HG02885 (cell line): ENCODE results near the gene HERC4.
"Not testable (repeated sequence)": the region's sequence is repeated elsewhere in the genome, so short reads cannot be mapped to it uniquely, and the experiment has no call there.

Experiments
- ATAC-seq: cut with Tn5 transposase; IDR thresholded peaks from one replicate; pipeline ENCODE4 v1.9.1; 2021; ENCODE audit warnings: mild to moderate bottlenecking; ENCODE audit not compliant: unreplicated experiment, poor library complexity

Gene HERC4

GRCh38 chr10:68090586-68090985 is 15.5 kb upstream of the HERC4 start:
- no peak for ATAC-seq

DNA sequence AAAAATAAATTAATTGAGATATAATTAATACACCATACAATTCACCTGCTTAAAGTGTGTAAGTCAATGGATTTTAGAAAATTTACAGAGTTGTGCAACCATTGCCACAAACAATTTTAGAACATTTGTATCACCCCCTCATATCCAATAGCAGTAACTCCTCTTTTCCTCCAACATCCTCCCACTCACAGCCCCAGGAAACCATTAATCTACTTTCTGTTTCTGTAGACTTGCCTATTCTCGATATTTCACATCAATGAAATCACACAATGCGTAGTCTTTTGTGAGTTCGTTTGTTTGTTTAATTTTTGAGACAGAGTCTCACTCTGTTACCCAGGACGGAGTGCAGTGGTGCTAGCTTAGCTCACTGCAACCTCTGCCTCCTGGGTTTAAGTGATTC is 13.7 kb upstream of the HERC4 start:
- peak; percentile 82 for ATAC-seq

- no peak for ATAC-seq
Measured at GRCh38 chr10:68087685-68088401, 12.8 kb upstream of the HERC4 start.

GRCh38 chr10:68086910-68087684 is 12.0 kb upstream of the HERC4 start:
- no peak for ATAC-seq

DNA sequence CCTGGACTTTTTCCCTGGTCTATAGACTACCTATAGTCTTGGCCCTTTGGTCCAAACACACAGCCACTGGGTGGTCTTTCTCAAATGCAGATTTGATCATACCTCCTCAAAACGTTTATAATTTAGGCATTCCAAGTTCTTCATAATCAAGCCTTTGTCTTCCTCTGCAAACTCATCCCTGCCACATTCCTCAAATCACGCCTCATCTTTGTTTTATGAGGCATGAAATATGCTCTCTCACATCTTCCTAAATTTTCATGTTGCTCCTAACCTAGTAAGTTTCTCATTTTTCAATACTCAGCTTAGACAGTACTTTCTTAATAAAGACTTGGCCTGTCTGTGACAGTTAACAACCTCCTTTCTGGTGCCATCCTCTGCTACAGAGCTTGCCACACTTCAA is 10.9 kb upstream of the HERC4 start:
- no peak for ATAC-seq

- ATAC-seq, result no peak
Measured at GRCh38 chr10:68084469-68084868, 9.4 kb upstream of the HERC4 start.

DNA sequence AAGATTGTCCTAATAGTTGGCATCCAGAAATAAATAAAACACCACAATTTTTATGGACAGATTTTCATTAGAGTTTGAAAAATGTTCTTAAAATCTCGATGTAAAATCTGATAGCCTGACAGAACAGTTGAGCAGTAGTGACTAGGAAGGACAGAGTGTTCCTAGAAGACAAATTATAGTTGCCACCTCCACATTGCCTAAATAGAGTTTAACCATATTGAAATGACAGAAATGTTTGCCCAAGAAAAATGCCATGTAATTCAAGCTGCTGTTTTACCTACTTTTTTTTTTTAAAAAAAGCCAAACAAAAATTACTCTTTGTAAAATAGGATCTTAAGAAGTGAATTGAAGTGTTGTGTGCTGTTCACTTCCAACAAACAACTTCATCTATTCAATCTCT is 8.9 kb upstream of the HERC4 start:
- no peak for ATAC-seq

GRCh38 chr10:68082872-68083271 is 7.8 kb upstream of the HERC4 start:
- no peak for ATAC-seq

DNA sequence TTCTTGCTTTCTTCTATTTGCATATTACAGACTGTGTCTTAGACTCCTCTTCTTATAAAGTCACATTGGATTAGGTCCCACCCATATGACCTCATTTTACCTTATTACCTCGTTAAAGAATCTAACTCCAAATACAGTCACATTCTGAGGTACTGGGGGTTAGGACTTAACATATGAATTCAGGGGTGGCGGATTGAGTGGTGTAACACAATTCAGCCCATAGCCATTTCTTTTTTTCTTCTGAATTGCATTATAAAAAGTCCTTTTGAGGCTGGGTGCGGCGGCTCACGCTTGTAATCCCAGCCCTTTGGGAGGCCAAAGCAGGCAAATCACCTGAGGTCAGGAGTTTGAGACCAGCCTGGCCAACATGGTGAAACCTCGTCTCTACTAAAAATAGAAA is 6.8 kb upstream of the HERC4 start:
- ATAC-seq, result no peak

DNA sequence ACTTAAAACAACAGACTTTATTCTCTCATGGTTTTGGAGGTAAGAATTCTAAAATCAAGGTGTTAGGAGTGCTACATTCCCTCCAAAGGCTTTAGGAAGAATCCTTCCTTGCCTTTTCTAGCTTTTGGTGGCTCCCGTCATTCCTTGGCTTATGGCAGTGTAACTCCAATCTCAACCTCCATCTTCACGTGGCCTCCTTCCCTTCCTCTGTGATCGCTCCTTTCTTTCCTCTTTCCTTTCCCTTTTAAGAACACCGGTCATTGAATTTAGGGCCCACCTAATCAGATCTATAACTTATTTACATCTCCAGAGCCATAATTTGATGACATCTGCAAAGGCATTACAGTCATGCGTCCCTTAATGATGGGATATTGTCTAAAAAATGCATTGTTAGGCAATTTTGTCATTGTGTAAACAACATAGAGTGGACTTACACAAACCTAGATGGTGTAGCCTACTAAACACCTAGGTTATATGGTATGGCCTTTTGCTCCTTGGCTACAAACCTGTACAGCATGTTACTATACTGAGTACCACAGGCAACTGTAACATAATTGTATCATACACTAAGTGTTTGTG is 5.9 kb upstream of the HERC4 start:
- no peak for ATAC-seq

DNA sequence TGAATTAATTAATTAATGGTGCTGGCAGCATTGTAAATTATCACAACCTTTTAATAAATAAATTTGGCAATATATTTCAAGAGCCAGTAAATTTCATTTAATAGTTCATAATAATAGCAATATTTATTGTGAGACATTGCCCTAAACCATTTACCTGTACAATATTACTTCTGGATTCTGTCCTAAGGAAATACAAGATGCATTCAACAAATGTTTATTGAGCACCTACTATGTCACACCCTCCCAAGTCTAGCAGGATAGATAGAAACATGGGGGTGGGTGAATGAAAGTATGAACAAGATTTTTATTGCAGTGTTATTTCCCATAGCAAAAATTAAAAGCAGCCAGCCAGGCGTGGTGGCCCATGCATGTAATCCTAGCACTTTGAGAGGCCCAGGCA is 4.4 kb upstream of the HERC4 start:
- ATAC-seq, result no peak

DNA sequence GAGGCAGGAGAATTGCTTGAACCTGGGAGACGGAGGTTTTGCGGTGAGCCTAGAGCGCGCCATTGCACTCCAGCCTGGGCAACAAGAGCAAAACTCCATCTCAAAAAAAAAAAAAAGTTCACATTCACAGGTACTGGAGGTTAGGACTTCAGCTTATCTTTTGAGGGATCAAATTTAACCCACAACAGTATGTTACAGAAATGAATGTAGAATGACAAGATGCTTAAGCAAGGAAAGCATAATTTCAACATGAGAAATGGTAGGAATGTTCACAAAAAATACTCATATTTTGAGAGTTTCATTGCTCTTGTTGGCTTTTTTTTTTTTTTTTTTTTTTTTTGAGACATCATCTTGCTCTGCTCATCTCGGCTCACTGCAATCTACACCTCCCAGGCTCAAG is 1.9 kb upstream of the HERC4 start:
- no peak for ATAC-seq

DNA sequence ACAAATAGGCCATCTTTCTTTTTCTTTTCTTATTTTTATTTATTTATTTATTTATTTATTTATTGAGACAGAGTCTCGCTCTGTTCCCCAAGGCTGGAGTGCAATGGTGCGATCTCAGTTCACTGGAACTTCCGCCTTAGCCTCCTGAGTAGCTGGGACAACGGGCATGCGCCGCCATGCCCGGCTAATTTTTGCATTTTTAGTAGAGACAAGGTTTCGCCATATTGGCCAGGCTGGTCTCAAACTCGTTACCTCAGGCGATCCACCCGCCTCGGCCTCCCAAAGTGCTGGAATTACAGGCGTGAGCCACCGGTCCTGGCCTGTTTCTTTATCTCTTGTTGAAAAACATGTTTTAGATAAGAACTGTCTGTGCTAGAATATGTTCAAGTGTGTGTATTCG is 998 bp upstream of the HERC4 start:
- not testable (repeated sequence) for ATAC-seq

GRCh38 chr10:68075550-68076004 is 494 bp upstream of the HERC4 start:
- no peak for ATAC-seq

DNA sequence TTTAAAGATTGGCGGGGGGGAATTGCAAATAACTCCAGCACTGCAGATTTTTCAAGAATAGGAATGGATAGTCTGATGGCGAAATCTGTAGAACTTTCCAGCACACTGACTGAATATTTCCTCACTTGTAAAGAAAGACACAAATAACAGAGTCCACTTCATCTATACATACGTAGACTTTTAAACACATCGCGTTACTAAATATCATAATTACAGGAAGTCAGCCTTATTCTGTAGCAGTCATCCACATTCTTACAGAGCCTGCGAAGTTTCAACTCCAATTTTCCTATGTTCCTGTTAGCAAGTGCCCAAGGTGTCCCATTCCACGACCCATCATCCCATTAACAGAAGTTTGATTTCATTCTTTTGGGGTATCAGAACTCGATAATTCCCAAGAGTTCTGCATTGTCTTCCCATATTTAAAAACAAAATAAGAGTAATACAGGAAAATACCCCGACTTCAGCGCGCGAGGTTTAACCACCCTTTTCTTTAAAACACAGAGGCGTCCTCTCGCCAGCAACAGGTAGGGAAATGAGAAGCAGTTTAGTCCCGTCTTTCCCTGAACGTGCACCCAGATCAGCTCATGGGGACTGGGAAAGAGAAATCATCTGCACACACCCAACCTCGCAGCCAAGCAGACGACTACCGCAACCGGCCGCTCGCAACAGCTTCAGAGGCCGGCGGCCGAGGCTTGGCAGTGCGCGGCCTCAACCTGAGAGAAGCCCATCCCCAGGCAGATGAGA is 880 bp downstream of the HERC4 start:
- no peak for ATAC-seq

- ATAC-seq, result no peak
Measured at GRCh38 chr10:68073631-68074030, 1.5 kb downstream of the HERC4 start.

DNA sequence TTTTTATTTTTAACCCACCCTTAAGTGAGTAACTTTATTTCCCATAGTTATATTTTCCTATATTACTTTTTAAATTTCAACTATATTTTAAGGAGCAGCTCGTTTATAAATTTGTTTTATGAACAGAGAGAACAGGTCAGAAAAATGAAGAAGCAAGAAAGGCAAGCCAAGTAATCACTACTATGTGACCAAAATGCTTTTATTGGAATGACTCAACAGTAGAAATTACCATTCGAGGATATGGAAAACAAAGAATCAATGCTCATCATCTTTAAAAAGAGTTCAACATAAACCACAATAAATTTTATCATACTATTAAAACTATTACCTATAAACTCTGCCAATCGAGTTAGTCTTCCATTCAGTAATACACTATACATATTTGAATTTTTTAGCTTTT is 7.6 kb downstream of the HERC4 start:
- ATAC-seq, result no peak

- ATAC-seq, result no peak
Measured at GRCh38 chr10:68067029-68067428, 8.1 kb downstream of the HERC4 start.

DNA sequence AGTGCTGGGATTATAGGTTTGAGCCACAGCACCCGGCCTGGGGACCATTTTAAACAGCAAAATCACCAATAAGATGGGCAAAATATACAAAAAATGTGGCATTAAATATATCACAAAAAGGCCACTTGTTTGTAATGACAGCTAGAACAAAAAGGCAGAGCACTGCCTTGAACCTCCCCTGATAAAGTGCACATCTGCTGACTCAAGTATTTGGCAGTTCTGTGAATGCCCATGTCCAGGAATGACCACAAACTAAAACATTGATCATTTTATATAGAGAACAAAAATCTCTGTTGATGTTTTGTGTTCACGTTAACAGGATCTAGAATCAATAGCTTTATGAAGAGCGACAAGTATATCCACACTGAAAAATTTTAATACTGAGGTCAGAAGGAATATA is 21.5 kb downstream of the HERC4 start:
- no peak for ATAC-seq

DNA sequence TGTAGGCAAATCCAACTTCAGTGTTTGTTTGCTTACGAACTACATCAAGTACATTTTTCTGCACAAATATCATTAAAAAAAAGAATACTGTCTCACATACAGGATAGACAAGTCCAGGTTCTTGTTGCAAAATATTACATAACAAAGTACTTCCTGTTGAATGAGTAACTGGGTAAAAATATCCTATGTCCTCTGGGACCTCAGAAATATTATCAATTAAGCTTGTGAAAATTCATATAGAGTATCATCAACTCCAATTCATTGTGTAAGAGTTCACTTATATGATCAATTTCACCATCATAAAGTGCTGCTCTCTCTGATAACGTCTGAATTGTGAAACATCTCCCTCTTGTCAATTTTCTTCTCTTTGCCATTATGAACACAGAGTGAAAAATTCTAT is 22.6 kb downstream of the HERC4 start:
- no peak for ATAC-seq
